ENCODE measurements around the gene LIPA.

- TF ChIP-seq CTCF (IDR thresholded peaks at IDR 0.05; ENCODE audit: borderline replicate concordance, extremely low read depth, low read length, poor library complexity, severe bottlenecking) (no peak), EZH2 (IDR thresholded peaks at IDR 0.05; ENCODE audit: borderline replicate concordance, low read depth, low read length, severe bottlenecking) (no peak)
Observed at GRCh38 chr10:89283936-89284475, 32.4 kb upstream of the LIPA start.

All from DND-41 (cell line).